H9 (cell line): ENCODE data around the gene PPBP. TPM values are rescaled to one million over a fixed set of nuclear protein-coding genes. Genes with fewer than 3 reads are reported as not detected.
"Not testable (repeated sequence)": the region's sequence is repeated elsewhere in the genome, so short reads cannot be mapped to it uniquely, and the experiment has no call there.

Experiments used
- DNase-seq: peaks from one replicate; pipeline ENCODE4 v3.0.0-alpha.2; 2017
- H2AFZ ChIP-seq: one replicate; pipeline ENCODE4 v1.6.1; 2013; ENCODE audit warnings: mild to moderate bottlenecking, low read length, control low read depth, moderate library complexity
- H2AK5ac ChIP-seq: 2 replicates; pipeline ENCODE4 v1.6.1; 2013; ENCODE audit warnings: low read length, control low read depth, mixed read lengths; ENCODE audit not compliant: insufficient read length
- H2BK120ac ChIP-seq: one replicate; pipeline ENCODE4 v1.6.1; 2013; ENCODE audit warnings: low read depth, mild to moderate bottlenecking, low read length, control low read depth, inconsistent platforms; ENCODE audit not compliant: poor library complexity, severe bottlenecking
- H2BK12ac ChIP-seq: 2 replicates; pipeline ENCODE4 v1.6.1; 2013; ENCODE audit warnings: low read length, control low read depth, mixed read lengths, low read depth; ENCODE audit not compliant: insufficient read length
- H2BK15ac ChIP-seq: 2 replicates; pipeline ENCODE4 v1.6.1; 2013; ENCODE audit warnings: low read depth, low read length, control low read depth
- H2BK20ac ChIP-seq: one replicate; pipeline ENCODE4 v1.6.1; 2013; ENCODE audit warnings: low read depth, mild to moderate bottlenecking, low read length, control low read depth, inconsistent platforms; ENCODE audit not compliant: poor library complexity, severe bottlenecking
- H2BK5ac ChIP-seq: 2 replicates; pipeline ENCODE4 v1.6.1; 2013; ENCODE audit warnings: low read length, control low read depth, mixed read lengths; ENCODE audit not compliant: insufficient read length
- H3K14ac ChIP-seq: 2 replicates; pipeline ENCODE4 v1.6.1; 2013; ENCODE audit warnings: low read length, control low read depth; ENCODE audit not compliant: insufficient read depth
- H3K18ac ChIP-seq: 2 replicates; pipeline ENCODE4 v1.6.1; 2013; ENCODE audit warnings: low read depth, mild to moderate bottlenecking, mixed read lengths, low read length, control low read depth; ENCODE audit not compliant: insufficient read length
- H3K23ac ChIP-seq: 2 replicates; pipeline ENCODE4 v1.6.1; 2013; ENCODE audit warnings: low read length, control low read depth, mixed read lengths, low read depth; ENCODE audit not compliant: insufficient read length
- H3K23me2 ChIP-seq: 2 replicates; pipeline ENCODE4 v1.6.1; 2013; ENCODE audit warnings: low read depth, mild to moderate bottlenecking, mixed read lengths, low read length, control low read depth; ENCODE audit not compliant: insufficient read length, poor library complexity, severe bottlenecking
- H3K27ac ChIP-seq: 2 replicates; pipeline ENCODE4 v1.5.1; 2013; ENCODE audit warnings: low read length, control low read depth, mixed read lengths, low read depth; ENCODE audit not compliant: insufficient read length
- H3K27me3 ChIP-seq: 2 replicates; pipeline ENCODE4 v1.6.1; 2013; ENCODE audit warnings: low read length, control low read depth, inconsistent platforms; ENCODE audit not compliant: insufficient read depth
- H3K4ac ChIP-seq: 2 replicates; pipeline ENCODE4 v1.6.1; 2013; ENCODE audit warnings: low read depth, mild to moderate bottlenecking, control low read depth, inconsistent platforms, low read length, moderate library complexity
- H3K4me1 ChIP-seq: 2 replicates; pipeline ENCODE4 v1.6.1; 2013; ENCODE audit warnings: low read length, control low read depth, inconsistent platforms; ENCODE audit not compliant: insufficient read depth
- H3K4me2 ChIP-seq: 2 replicates; pipeline ENCODE4 v1.6.1; 2013; ENCODE audit warnings: low read length, control low read depth, mixed read lengths; ENCODE audit not compliant: insufficient read length, insufficient read depth
- H3K56ac ChIP-seq: 2 replicates; pipeline ENCODE4 v1.6.1; 2013; ENCODE audit warnings: low read depth, mild to moderate bottlenecking, mixed read lengths, low read length, control low read depth; ENCODE audit not compliant: insufficient read length
- H3K79me1 ChIP-seq: 2 replicates; pipeline ENCODE4 v1.6.1; 2013; ENCODE audit warnings: low read depth, mild to moderate bottlenecking, moderate library complexity, low read length, control low read depth, inconsistent platforms; ENCODE audit not compliant: insufficient read depth, poor library complexity, severe bottlenecking
- H3K79me2 ChIP-seq: 2 replicates; pipeline ENCODE4 v1.6.1; 2013; ENCODE audit warnings: low read length, control low read depth, inconsistent platforms; ENCODE audit not compliant: insufficient read depth
- H3K9ac ChIP-seq: 2 replicates; pipeline ENCODE4 v1.6.1; 2013; ENCODE audit warnings: low read length, control low read depth, mixed read lengths; ENCODE audit not compliant: insufficient read length; ENCODE audit errors: extremely low read depth
- H3K9me3 ChIP-seq: one replicate; pipeline ENCODE4 v1.6.1; 2013; ENCODE audit warnings: low read depth, low read length, inconsistent platforms; ENCODE audit not compliant: control insufficient read depth
- H3T11ph ChIP-seq: one replicate; pipeline ENCODE4 v1.6.1; 2013; ENCODE audit warnings: mild to moderate bottlenecking, low read length, control low read depth, inconsistent platforms
- H4K20me1 ChIP-seq: one replicate; pipeline ENCODE4 v1.6.1; 2013; ENCODE audit not compliant: control insufficient read depth, insufficient read length, insufficient read depth
- H4K5ac ChIP-seq: 2 replicates; pipeline ENCODE4 v1.6.1; 2013; ENCODE audit warnings: low read depth, mild to moderate bottlenecking, mixed read lengths, low read length, control low read depth; ENCODE audit not compliant: insufficient read length
- H4K8ac ChIP-seq: replicated peaks from 2 replicates; pipeline ENCODE4 v1.6.1; 2013; ENCODE audit warnings: low read length, control low read depth, mixed read lengths, low read depth; ENCODE audit not compliant: insufficient read length
- H4K91ac ChIP-seq: 2 replicates; pipeline ENCODE4 v1.6.1; 2013; ENCODE audit warnings: low read depth, mild to moderate bottlenecking, moderate library complexity, mixed read lengths, low read length, control low read depth; ENCODE audit not compliant: insufficient read length
- H3K27ac Mint-ChIP-seq, 3 experiments: 2 replicates in 2 of 3; 3 replicates in 1 of 3; pipeline ENCODE4 v1.8.0; 2020 to 2021; ENCODE audit warnings: mixed read lengths in 3 of 3, mild to moderate bottlenecking in 1 of 3, moderate library complexity in 1 of 3
- H3K27me3 Mint-ChIP-seq: 2 replicates; pipeline ENCODE4 v1.8.0; 2021; ENCODE audit warnings: low read depth, mild to moderate bottlenecking, moderate library complexity, mixed read lengths
- H3K36me3 Mint-ChIP-seq, 3 experiments: 2 replicates in 2 of 3; 3 replicates in 1 of 3; pipeline ENCODE4 v1.8.0; 2020 to 2021; ENCODE audit warnings: low read depth in 3 of 3, mixed read lengths in 3 of 3; ENCODE audit not compliant: insufficient read depth in 1 of 3
- H3K4me1 Mint-ChIP-seq, 2 experiments: 2 replicates each; pipeline ENCODE4 v1.8.0; 2020; ENCODE audit warnings: mixed read lengths in 2 of 2
- H3K4me3 Mint-ChIP-seq, 2 experiments: 2 replicates in 1 of 2; 3 replicates in 1 of 2; pipeline ENCODE4 v1.8.0; 2020 to 2021; ENCODE audit warnings: mild to moderate bottlenecking in 2 of 2, mixed read lengths in 2 of 2, moderate library complexity in 1 of 2
- H3K9me3 Mint-ChIP-seq, 2 experiments: 2 replicates in 1 of 2; 3 replicates in 1 of 2; pipeline ENCODE4 v1.8.0; 2020; ENCODE audit warnings: mild to moderate bottlenecking in 2 of 2, mixed read lengths in 2 of 2, moderate library complexity in 1 of 2
- CTCF ChIP-seq: fragments of 200-600 bp; sonication (generic); conservative IDR thresholded peaks from 3 replicates; pipeline ENCODE4 v1.8.0; 2021; ENCODE audit warnings: antibody characterized with exemption, mild to moderate bottlenecking
- WGBS: extraction: QIAGEN DNeasy Blood & Tissue Kit; methylation state at CpG from one replicate; pipeline ENCODE4 v1.1.7; 2013; ENCODE audit warnings: missing lambda C conversion rate, low lambda C conversion rate, mixed read lengths; ENCODE audit not compliant: insufficient read length; ENCODE audit errors: extremely low coverage; 5-methylcytosine and 5-hydroxymethylcytosine counted together
- total RNA-seq: library from RNA; stranded (reverse); gene quantifications from 2 replicates; pipeline ENCODE4 v1.2.1, GENCODE V29; 2021

The PPBP gene
- total RNA-seq, 1 experiment from 2014 or later: 0.33 TPM

- no peak overlapping the region for H2AFZ ChIP-seq
- no peak overlapping the region for H3K18ac ChIP-seq
- peaks cover 2% of the 10 kb centered on the region; the same call in 1 of the 2 replicates for H3K4me1 ChIP-seq
- no peaks in the 10 kb centered on the region for H3K9me3 ChIP-seq
- no peak for DNase-seq
- H2BK15ac ChIP-seq: no peak overlapping the region
- H4K8ac ChIP-seq: no peak overlapping the region
- no peaks in the 10 kb centered on the region for H3K79me1 ChIP-seq
- no peak overlapping the region for H3K23ac ChIP-seq
- H3K36me3 Mint-ChIP-seq: peaks cover 5 to 28% (median 13%) of the 10 kb centered on the region in 3 experiments; a peak in 6 of 7 replicates
- no peak overlapping the region for H4K91ac ChIP-seq
- no peak overlapping the region for H2BK12ac ChIP-seq
- H2BK120ac ChIP-seq: no peak overlapping the region
- no peak overlapping the region for H3K4me2 ChIP-seq
- H2BK5ac ChIP-seq: no peak overlapping the region
- no peak overlapping the region for H3K4ac ChIP-seq
- no peak overlapping the region; a peak in 1 of 7 replicates for H3K27ac Mint-ChIP-seq
- no peak overlapping the region for H3K27ac ChIP-seq
- H4K20me1 ChIP-seq: no peaks in the 10 kb centered on the region
- H3K23me2 ChIP-seq: no peaks in the 10 kb centered on the region
- no peak overlapping the region for H3K56ac ChIP-seq
- no peaks in the 10 kb centered on the region for H3K27me3 ChIP-seq
- no peak overlapping the region for H3K14ac ChIP-seq
- H2BK20ac ChIP-seq: no peak overlapping the region
- H4K5ac ChIP-seq: no peak overlapping the region
- peaks cover 41 to 43% of the 10 kb centered on the region in 2 experiments for H3K4me1 Mint-ChIP-seq
- peaks cover 18 to 26% of the 10 kb centered on the region in 2 experiments for H3K9me3 Mint-ChIP-seq
- peaks cover 42% of the 10 kb centered on the region for H3K27me3 Mint-ChIP-seq
- H3K79me2 ChIP-seq: no peaks in the 10 kb centered on the region
- no peak overlapping the region for H2AK5ac ChIP-seq
- no peak overlapping the region for H3T11ph ChIP-seq
- no peak for TF ChIP-seq CTCF
- WGBS: no CpG with 5 or more reads among the region's 3 CpGs
- no peak overlapping the region for H3K9ac ChIP-seq
- H3K4me3 Mint-ChIP-seq: no peak overlapping the region
Observed at GRCh38 chr4:73952352-73952751, 35.6 kb downstream of the PPBP start.

GRCh38 chr4:73950376-73950920 is 37.5 kb downstream of the PPBP start:
- H3K4me3 Mint-ChIP-seq, H3K27me3 ChIP-seq, H3K23ac ChIP-seq, H3K79me2 ChIP-seq, H3K27ac Mint-ChIP-seq, H3K9me3 ChIP-seq, H2BK5ac ChIP-seq, H3K4ac ChIP-seq, H3K23me2 ChIP-seq, H3K14ac ChIP-seq, H3T11ph ChIP-seq, H2BK20ac ChIP-seq, H2BK12ac ChIP-seq, H2BK15ac ChIP-seq, H4K91ac ChIP-seq, H3K79me1 ChIP-seq, H2AFZ ChIP-seq, H3K18ac ChIP-seq, H3K27ac ChIP-seq, H3K9ac ChIP-seq, H2BK120ac ChIP-seq, DNase-seq, H3K4me2 ChIP-seq, H3K56ac ChIP-seq, H3K4me1 ChIP-seq, H2AK5ac ChIP-seq, H4K8ac ChIP-seq, H4K20me1 ChIP-seq, H4K5ac ChIP-seq: not testable (repeated sequence)
- Mint-ChIP-seq H3K4me1 (peaks cover 41 to 43% of the 10 kb centered on the region in 2 experiments), H3K36me3 (peaks cover 2 to 20% (median 8%) of the 10 kb centered on the region in 3 experiments; a peak in 4 of 7 replicates), H3K27me3 (peaks cover 61% of the 10 kb centered on the region), H3K9me3 (peaks cover 11 to 20% of the 10 kb centered on the region in 2 experiments)
- WGBS: no CpG with 5 or more reads among the region's 8 CpGs
